COLO829 (cell line): ENCODE measurements around the gene CEP128.

Source experiments
- DNase-seq: peaks from one replicate; pipeline ENCODE4 v3.0.0; 2012; ENCODE audit warnings: low spot score

The CEP128 gene

DNA sequence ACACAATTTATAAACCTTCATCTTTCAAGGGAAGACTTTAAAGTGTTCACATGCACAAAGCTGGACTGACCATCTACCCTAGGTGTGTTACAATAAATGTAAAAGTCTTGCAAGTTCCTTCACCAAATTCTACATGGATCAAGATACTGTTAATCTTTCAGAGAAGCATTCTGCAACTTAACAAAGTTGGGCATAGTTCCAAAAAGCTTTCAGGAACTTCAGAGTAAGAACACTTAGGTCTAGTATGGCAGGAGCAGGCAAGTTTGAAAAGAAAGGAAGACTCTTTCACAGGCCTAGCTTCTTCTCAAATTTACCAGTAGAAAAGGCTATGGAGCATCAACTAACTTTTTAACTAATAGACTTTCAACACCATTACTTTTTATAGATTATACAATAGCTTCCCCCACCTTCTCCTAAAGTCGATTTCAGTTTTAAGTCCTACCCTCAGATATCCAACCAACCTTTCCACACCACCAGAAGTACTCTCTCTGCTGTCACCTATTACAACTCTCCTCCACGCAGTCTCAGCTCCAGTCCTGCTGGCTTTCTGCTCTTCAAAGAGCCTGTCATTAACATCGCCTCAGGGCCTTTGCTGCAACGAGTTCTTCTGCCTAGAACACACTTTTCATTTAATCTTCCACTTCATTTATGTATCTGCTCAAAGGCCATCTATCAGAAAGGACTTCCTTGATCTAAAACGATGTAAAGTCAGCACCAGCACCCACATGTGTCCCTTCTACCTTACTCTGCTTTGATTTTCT is 333.9 kb downstream of the CEP128 start:
- no peak for DNase-seq

DNA sequence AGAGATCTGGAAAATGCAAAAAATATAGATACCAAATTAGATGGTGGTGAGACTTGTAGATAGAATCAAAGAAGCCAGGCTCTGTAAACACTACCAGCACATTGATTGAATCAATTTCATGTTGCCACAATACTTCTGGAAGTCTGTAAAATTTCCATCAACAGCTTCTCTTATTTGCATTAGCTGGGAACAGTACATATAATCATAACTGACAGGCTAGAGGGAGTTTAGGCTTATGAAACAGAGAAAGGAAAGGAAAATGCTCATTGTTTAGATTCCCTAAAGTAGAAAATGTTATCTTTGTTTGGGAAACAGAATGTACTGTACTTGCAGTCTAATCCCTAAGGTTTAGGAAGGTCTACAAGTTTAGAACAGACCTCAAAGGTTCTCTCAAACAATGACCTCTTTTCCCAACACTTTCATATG is 335.2 kb downstream of the CEP128 start:
- DNase-seq: no peak

DNA sequence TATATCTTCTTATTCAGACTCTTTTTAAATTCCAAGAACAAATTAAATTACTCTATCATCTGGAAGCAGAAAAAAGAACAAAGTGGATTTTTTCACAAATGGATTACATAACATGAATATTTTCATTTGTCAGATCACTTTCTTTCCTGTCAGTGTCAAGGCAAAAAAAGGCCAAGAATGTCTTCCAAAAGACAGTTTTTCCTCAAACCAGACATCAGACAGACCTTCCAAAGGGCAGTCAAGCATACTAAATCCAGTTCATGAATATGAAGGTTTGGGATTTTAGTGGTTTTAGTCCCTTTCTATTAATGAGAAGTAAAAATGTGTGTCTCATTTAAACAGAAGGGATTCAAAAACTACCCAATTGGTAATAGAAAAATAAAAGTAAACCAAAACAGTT is 336.0 kb downstream of the CEP128 start:
- DNase-seq: no peak

DNA sequence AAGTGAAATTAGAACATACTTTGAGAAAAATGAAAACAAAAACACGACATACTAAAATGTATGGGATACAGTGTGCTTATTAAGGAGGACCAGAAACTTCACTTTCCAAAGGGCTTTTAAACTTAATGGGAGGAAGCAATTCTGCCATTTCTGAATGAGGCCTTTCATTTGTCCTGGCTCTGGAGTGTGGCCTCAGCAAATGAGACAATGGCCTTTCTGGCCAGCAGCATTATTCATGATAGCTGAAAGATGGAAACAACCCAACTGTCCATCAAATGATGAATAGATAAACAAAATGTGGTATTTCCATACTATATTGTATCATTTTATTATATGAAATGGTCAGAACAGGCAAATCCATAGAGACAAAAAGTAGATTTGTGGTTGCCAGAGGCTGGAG is 338.6 kb downstream of the CEP128 start:
- peak; percentile 65 for DNase-seq

DNA sequence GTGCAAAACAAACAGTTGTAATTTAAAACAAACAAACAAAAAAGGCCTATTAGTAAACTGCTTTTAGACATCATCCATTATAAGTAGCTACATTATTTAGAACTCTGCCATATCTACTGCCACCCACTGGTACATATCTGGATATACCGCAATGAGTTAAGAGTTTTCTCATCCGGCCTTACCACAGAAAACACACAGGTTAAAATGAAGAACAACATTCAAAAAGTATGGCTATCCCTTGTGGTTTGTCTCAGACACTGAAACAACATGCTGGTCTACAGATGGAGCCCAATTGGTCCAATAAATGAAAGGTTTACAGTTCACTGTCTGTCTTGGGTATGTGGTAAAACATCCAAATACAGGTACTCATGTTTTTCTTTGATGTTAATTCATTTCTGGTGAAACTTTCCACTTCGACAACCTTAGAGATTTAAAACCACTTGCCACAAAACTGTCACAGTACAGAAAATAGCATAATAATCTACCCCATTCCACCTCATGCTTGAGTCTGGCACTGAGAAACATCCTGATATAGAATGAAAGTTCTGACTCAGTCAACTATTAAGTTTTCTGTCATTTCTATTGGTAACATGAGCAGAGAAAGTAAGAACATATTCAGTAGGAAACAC is 354.3 kb downstream of the CEP128 start:
- DNase-seq: peak; percentile 12

DNA sequence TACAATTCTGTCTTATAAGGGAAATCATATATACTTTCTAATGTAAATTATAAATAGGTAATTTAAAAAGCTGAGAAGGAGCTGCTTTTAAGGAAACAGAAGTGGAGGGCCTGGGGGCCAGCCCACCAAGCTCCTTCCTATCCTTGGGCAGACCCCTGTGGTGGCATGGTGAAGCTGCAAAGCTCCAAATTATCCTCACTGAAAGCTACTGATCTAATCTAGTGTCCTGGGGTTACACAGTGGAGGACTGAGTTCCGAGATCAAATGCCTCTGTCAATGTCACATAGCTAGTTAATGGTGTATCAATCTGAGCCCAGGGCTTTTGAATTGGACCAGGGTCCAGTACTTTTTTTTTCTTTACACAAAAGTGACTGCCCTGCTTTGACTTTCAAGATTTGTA is 355.4 kb downstream of the CEP128 start:
- no peak for DNase-seq

DNA sequence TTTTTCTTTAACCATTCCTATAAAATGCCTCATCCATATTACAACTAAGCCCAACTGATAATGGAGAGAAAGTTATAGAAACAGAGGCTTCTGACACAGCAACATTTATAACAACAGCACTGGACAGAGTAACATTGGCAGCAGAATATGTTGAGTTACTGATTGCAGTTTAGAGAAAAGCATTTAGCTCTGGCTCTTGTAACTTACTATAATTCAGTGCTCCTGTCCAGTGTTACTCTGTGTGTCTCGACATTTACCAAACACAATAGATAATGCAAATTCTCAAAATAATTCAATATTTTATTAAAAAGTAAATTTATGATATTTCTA is 356.1 kb downstream of the CEP128 start:
- DNase-seq: no peak

DNA sequence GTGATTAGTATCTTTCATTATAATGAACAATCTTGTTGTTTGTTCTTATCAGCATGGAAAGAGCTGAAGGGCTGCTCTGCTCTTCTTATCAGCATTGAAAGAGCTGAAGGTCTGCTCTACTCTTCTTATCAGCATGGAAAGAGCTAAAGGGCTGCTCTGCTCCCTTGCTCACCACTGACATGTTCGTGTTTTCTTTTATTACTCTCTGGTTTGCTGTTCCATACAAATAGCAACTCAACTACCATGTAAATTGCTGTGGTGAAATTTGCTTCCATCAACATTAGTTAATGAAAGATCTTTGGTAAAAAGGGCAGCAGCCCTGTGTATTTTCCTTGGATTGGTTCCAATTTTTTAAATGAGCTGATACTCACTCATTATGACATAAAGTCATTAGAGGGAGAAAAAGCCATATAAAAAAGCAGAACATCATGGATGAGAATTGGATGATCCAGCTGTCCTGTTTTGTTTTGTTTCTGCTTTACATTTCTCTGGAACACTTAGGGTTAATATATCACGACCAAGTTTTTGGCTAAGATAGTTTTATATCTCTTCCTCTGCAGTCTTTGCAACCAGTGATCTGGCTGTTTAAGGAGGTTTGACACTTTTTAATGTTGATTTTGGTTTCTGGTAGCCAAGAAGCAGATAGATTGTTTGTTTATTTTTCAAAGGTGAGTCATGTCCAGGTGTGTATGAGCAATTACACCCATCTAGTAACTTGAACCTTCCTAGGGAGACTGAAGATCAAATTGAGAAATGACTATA is 356.6 kb downstream of the CEP128 start:
- DNase-seq: no peak

DNA sequence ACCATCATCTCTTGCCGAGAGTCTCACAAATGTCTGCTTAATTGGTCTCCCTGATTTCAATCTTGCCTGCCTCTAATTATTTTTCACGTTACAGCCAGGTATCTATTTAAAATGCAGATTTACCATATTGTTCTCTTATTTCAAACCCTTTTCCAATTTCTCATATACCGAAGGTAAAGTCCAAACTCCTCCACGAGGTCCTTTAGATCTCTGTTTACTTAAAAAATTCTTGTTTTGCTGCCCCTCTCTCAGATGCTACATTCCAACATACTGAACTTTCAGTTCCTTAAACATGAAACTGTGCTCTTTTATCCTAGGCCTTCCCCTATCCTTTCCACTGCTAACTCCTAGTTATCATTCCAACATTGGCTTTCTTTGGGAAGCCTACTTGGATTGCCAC is 363.9 kb downstream of the CEP128 start:
- DNase-seq: no peak

DNA sequence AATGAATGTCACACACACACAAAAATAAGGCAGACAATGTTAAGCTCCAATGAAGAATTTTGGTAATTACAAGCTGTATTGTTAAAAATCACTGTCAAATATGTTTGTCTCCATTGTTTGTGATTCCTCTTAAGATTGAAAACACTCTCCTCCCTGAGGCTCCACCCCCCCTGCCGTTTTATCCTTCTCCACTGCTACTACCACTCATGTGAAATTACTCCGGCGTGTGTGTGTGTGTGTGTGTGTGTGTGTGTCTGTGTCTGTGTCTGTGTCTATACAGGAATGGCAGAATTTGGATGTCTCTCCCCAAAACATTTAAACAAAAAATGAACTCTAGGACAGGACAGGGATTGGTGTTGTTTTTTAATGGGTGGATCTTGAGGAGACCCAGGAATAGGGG is 365.1 kb downstream of the CEP128 start:
- DNase-seq: no peak

DNA sequence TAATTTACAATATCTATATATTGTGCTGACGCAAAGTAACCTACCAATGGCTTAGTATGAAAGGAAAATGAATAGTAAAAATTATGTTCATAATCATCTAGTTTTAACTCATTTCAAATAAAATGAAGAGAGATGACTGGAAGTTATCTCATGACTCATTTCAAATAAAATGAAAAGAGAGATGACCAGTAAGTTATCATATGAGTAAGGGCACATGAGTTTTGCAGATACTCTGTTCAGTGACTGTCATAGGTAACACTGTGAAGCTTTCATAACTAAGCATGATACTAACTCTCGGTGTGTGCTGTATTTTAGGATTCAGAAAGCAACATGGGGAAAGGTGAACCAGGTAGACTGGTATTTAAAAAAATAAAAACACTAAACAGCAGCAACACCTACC is 365.8 kb downstream of the CEP128 start:
- no peak for DNase-seq

DNA sequence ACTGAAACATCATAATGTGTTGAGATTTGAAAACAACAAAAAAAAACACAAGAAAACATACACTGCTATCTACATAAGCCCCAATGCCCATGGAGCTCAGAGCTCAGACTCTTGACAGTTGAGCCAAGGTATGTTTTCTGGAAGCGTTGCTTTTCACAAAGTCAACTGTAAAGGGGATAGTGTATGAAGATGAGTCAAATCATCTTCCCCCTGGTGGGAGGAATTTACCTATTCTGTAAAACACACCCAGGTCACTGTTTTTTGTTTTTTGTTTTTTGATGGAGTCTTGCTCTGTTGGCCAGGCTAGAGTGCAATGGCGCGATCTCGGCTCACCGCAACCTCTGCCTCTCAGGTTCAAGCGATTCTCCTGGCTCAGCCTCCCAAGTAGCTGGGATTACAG is 368.9 kb downstream of the CEP128 start:
- DNase-seq: no peak

DNA sequence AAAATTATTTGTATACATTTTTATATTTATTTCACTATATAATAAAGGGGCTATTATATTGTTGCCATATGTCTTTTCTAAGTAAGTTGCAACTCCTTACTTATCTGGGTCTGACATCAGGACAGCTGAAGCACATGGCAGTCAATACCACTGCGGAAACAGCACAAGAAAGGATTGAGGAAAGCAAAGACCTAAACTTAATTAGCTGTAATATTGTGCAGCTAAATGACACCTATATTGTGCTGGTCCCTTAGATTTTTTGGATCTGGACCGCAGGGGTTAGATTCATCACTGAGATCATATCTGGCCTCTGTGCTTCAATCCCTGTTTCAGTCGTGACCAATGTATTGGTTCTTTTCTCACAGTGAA is 370.6 kb downstream of the CEP128 start:
- no peak for DNase-seq

DNA sequence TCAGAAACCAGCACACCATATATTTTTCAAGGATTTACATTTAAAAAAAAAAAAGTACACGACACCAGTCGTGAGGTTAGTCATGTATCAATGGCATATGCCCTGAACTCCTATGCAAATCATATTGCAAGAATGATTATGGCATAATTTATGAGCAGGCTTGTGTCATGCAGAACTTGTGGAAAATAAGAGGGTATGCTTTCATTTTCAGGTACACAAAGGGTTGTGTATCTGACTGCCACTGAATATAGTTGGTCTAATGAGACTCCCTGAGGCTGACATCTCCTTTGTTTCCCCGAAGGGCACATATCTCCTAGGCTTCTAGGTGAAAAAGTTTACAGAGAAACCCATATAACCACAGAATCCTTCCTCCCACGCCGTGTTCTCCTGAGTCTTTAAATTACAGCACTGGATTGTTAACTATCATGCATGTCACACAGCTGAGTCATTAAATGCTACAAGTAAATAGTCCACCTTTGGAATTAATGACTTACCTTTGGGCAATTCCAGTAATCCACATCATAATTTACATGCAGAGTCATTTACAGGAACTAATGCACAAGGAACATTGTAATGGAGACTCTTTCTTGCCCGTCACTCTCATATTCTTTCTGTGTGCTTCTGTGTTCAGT is 373.5 kb downstream of the CEP128 start:
- DNase-seq: no peak

DNA sequence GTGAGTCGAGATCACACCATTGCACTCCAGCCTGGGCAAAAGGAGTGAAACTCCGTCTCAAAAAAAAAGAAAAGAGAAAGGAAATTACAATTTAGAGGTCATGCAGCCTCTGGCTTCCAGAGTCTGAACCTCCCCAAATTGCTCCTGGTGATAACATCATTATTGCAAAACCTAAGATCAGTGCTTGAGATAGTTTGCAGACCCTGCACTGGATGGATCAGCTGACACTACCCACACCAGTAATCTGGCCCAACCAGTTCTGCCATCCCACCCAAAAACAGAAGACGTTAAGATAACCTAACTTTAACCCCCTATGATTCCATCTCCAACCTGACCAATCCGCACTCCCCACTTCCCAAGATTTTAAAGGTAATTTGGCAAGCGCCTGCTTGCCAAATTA is 376.5 kb downstream of the CEP128 start:
- DNase-seq: no peak

DNA sequence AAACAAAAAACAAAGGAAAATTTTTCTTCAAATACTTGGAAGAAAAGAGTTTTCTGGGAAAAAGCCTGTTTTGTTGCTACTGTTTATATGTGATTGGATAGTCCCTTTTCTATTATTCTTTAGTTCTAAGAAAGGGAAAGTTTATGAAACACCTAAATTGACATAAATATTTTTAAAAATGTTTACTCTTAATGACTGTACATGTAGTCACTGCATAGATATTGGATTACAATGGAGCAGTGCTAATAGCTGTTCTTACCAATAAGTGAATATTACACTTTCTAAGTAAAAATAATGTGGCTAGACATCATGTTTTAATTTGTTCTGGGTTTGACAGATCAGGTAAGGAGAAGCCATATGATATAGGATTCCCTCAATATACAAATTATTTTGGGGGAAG is 377.5 kb downstream of the CEP128 start:
- DNase-seq: no peak

DNA sequence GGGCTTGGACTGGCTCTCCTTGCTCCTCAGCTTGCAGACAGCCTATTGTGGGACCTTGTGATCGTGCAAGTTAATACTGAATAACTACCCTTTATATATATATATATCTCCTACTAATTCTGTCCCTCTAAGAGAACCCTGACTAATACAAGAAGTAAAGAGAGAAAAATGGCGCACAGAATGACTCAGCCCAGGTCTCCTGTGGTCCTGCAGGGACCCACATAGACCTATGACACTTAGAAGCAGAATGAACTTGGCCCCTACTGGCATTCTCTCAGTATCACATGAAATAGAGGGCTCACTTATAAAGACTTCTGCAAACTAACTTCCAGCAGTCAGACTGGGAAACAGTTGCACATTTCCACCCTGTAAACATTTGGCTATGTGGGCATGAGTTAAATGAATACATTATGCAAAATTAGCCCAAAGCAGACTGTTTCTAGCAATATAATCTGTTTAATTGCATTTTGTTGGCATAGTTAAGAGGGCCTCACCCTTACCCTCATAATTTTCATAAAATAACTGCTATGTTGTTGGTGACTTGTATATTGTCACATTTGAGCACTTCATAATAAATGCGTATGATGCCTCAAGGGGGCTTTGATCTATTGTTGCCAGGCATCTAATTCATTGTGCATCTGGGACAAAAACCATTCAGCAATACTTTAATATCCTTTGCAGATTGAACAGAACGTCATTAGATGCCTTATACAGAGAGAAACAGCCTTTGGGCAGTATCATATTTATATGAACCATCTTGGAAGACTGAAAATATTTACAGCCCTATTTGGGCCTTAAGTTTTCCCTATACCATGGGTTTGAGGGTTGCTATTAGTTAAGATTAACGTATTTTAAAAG is 380.5 kb downstream of the CEP128 start:
- DNase-seq: no peak

DNA sequence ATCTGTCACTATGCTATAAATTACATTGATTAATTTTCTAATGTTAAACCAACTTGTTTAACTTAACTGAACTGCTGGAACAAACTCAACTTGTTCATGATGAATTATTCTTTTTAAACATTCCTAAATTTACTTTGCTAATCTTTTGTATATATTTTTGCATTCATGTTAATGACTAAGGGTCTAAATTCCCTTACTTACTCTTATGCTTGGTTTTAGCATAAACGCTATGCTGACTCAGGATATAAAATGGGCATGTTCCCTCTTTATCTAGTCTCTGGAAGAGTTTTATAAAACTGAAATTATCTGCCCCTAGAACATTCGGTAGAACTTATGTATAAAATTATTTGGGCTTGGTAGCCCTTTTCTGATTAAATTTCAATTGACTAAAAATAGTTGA is 387.4 kb downstream of the CEP128 start:
- DNase-seq: no peak

DNA sequence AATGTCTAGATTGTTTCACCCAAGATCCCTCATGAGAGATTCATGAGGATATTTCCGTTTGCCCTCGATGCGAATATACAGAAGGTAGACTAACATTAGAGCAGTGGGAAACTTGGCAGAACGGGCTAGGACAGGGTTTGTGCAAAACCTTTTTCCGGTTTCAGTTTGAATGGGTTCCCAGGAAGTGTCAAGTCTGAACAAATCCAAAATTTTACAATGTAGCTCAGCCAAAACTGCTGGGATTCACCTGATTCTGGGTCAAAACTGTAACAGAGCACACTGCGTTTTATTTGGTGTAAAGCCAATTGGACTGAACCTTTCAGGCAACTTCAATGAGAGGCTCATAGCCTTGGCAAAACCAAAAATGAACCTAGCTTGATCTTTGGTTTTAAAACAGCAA is 392.4 kb downstream of the CEP128 start:
- DNase-seq: no peak

DNA sequence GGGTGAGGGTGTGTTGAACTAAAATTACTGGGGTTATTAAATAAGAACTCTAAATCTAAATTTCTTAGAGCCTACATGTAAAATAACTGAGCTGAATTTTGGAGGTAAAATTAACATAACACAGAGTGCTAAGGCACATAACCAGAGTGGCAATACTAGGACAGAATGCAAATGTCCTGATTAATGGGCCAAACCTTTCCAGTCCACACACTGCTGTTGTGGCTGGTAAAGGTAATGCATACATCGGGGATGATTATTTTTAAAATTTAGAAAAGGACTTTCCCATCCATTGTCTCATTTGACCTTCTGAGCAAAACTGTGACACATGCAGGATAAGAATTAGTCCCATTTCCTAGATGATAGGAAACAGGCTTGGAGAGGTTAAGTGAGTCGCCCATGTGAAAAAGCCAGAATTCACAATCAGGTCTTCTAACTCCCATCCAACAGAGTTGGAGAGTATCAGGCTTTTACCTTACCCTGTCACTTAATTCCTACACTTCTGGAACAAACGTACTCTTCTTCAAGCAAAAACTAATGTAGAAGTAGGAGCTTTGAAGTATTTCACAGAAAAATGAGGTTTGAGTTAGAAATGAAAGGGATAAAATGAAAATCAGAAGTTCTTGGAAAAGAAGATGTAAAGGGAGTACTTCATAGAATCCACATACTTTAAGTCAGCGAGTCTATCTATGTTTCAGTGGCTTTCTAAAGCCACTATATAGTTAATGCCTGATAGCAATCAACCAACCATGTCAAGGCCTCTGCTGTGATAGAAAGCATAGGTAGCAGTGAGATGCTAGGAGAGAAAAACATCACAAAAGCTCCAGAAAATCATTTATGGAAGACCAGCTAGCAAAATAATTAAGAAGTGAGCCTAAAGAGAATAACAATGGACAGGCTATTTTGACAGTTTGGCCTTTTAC is 395.3 kb downstream of the CEP128 start:
- DNase-seq: no peak

DNA sequence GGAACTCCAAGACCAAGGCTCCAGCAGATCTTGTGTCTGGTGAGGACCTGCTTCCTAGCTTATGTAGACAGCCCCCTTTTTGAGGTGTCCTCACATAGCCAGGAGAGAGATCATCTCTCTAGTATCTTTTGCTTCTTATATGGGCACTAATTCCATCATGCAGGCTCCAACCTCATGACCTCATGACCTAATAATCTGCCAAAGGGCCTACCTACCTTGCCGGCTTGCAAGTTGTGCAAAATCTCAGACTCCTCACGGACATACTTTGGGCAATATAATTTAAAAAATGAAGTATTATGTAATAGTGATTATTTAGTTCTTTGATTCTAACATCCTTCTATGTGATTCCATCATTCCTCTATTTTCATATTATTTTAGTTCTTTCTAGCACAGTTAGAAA is 397.2 kb downstream of the CEP128 start:
- DNase-seq: no peak
